CD4-positive, alpha-beta T cell treated with Interleukin-6 for 4 hours (primary cell): Measurements from ENCODE around the gene ANKRD13B.
"Not testable (repeated sequence)": the region's sequence is repeated elsewhere in the genome, so short reads cannot be mapped to it uniquely, and the experiment has no call there.

Experiments used
- DNase-seq: peaks from one replicate; pipeline ENCODE4 v3.0.0-alpha.2; 2020; ENCODE audit warnings: mixed read lengths

ANKRD13B gene

GRCh38 chr17:29650396-29650795 lies 57.5 kb downstream of the ANKRD13B start:
- DNase-seq: no peak

- DNase-seq: not testable (repeated sequence)
Observed at GRCh38 chr17:29651913-29652312, 59.0 kb downstream of the ANKRD13B start.

- no peak for DNase-seq
Observed at GRCh38 chr17:29652976-29653375, 60.0 kb downstream of the ANKRD13B start.

- no peak for DNase-seq
Observed at GRCh38 chr17:29653995-29654714, 61.2 kb downstream of the ANKRD13B start.

- no peak for DNase-seq
Observed at GRCh38 chr17:29655323-29655722, 62.4 kb downstream of the ANKRD13B start.

GRCh38 chr17:29659155-29659554 lies 66.2 kb downstream of the ANKRD13B start:
- DNase-seq: no peak

GRCh38 chr17:29661213-29661612 lies 68.3 kb downstream of the ANKRD13B start:
- DNase-seq: no peak

- no peak for DNase-seq
Observed at GRCh38 chr17:29663155-29663554, 70.2 kb downstream of the ANKRD13B start.
